GM21717 (cell line): Measurements from ENCODE around the gene FCGR3A.
A peak's percentile ranks its signal among the peaks of the same experiment; 100 is the strongest.
"Not testable (repeated sequence)": the region's sequence is repeated elsewhere in the genome, so short reads cannot be mapped to it uniquely, and the experiment has no call there.

Source experiments
- ATAC-seq: cut with Tn5 transposase; IDR thresholded peaks from one replicate; pipeline ENCODE4 v1.9.1; 2021; ENCODE audit warnings: mild to moderate bottlenecking, moderate library complexity; ENCODE audit not compliant: unreplicated experiment

The FCGR3A gene

GRCh38 chr1:161557506-161558450, 8.2 kb upstream of the FCGR3A start:
- ATAC-seq: not testable (repeated sequence)

- ATAC-seq: not testable (repeated sequence)
Measured at GRCh38 chr1:161556990-161557389, 7.4 kb upstream of the FCGR3A start.

GRCh38 chr1:161556143-161556542, 6.5 kb upstream of the FCGR3A start:
- not testable (repeated sequence) for ATAC-seq

GRCh38 chr1:161554815-161555417, 5.3 kb upstream of the FCGR3A start:
- ATAC-seq: not testable (repeated sequence)

GRCh38 chr1:161554340-161554739, 4.7 kb upstream of the FCGR3A start:
- ATAC-seq: not testable (repeated sequence)

GRCh38 chr1:161553631-161554030, 4.0 kb upstream of the FCGR3A start:
- ATAC-seq: not testable (repeated sequence)

GRCh38 chr1:161550942-161551341, 1.3 kb upstream of the FCGR3A start:
- ATAC-seq: not testable (repeated sequence)

GRCh38 chr1:161548749-161549406, 740 bp downstream of the FCGR3A start:
- not testable (repeated sequence) for ATAC-seq

GRCh38 chr1:161547995-161548741, 1.4 kb downstream of the FCGR3A start:
- ATAC-seq: not testable (repeated sequence)

- not testable (repeated sequence) for ATAC-seq
Measured at GRCh38 chr1:161545005-161545731, 4.5 kb downstream of the FCGR3A start.

GRCh38 chr1:161543125-161543524, 6.5 kb downstream of the FCGR3A start:
- ATAC-seq: not testable (repeated sequence)

- peak; percentile 54 for ATAC-seq
Measured at GRCh38 chr1:161542091-161542559, 7.5 kb downstream of the FCGR3A start.

- ATAC-seq: not testable (repeated sequence)
Measured at GRCh38 chr1:161540570-161540960, 9.1 kb downstream of the FCGR3A start.

GRCh38 chr1:161539731-161540569, 9.7 kb downstream of the FCGR3A start:
- ATAC-seq: peak; percentile 64

GRCh38 chr1:161538925-161539479, 10.6 kb downstream of the FCGR3A start:
- ATAC-seq: not testable (repeated sequence)

- ATAC-seq: not testable (repeated sequence)
Measured at GRCh38 chr1:161537068-161537669, 12.4 kb downstream of the FCGR3A start.

GRCh38 chr1:161532644-161533567, 16.7 kb downstream of the FCGR3A start:
- not testable (repeated sequence) for ATAC-seq
